ENCODE measurements around the gene ISYNA1. TPM values are rescaled to one million over a fixed set of nuclear protein-coding genes. Genes with fewer than 3 reads are reported as not detected.

The ISYNA1 gene
- total and polyA plus RNA-seq, 2 of the 8 experiments (the other 6 are each of a cell fraction or from before 2014, with no cell fraction given), result 207 to 264 TPM

- TF ChIP-seq SAP30 (IDR thresholded peaks at IDR 0.05; ENCODE audit: insufficient read depth, insufficient replicate concordance, low read length) (no peak), TCF12 (IDR thresholded peaks at IDR 0.05; ENCODE audit: low read depth, low read length) (no peak), POLR2A (IDR thresholded peaks at IDR 0.05; ENCODE audit: control extremely low read depth in 1 of 2, low read depth in 2 of 2, low read length in 2 of 2) (no peak), BCL11A (IDR thresholded peaks at IDR 0.05; ENCODE audit: low read depth in 2 of 2, low read length in 2 of 2) (no peak), TAF7 (optimal IDR thresholded peaks at IDR 0.05; ENCODE audit: borderline replicate concordance, low read depth, low read length) (no peak), SIRT6 (IDR thresholded peaks at IDR 0.05; ENCODE audit: low read length) (no peak), HDAC2 (IDR thresholded peaks at IDR 0.05; ENCODE audit: borderline replicate concordance in 1 of 2, low read depth in 2 of 2, low read length in 2 of 2) (no peak), NRF1 (IDR thresholded peaks at IDR 0.05; ENCODE audit: low read depth, low read length) (no peak)
Observed at GRCh38 chr19:18475762-18476331, 37.9 kb upstream of the ISYNA1 start (continued).
